OCI-LY7 (cell line): Measurements from ENCODE around the gene EWSR1.

Experiments used
- CTCF ChIP-seq: fragments of 200-600 bp; sonication (generic); conservative IDR thresholded peaks from 2 replicates; pipeline ENCODE4 v1.5.1; 2014; ENCODE audit warnings: mild to moderate bottlenecking, antibody characterized with exemption, low read length, moderate library complexity, mixed read lengths
- EZH2phosphoT487 ChIP-seq: fragments of 200-600 bp; sonication (generic); IDR thresholded peaks from 2 replicates; pipeline ENCODE4 v1.6.1; 2018; ENCODE audit warnings: low read depth, borderline replicate concordance, mild to moderate bottlenecking, mixed run types, antibody characterized with exemption, low read length, moderate library complexity, mixed read lengths

- TF ChIP-seq EZH2phosphoT487 (no peak), CTCF (no peak)
These were observed 47.4 kb downstream of the EWSR1 start, which contains the start of gene RASL10A for GRCh38 chr22:29315286-29316140.
